Measurements from ENCODE around the gene MAPK4.

Gene MAPK4

DNA sequence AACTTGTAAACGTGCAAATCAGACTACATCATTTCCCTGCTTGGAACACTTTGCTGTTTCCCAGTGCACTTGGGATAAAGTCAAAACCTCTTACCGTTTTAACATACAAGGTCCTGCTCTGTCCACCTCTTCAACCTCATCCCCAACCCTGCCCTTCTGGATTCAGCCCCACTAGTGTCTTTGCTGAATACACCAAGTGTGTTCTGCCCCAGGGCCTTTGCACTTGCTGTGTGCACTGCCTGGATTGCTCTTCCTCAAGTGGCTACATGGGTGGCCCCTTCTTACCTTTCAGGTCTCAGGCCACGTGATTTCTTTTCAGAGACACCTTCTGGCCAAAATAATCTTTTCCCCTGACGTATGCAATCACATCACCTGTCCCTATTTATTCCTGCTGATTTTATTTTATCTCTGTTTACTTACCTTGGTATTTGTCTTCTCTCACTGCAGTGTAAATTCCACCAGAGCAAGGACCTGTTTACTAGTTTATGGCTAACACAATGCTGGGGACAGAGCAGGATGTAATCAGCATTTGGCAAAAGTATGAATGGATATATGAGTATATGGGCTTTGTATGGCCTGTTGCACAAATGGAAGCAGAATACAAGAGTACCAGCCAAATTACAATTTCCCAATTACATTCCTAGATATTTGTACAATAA, 63.9 kb downstream of the MAPK4 start:
- DNase-seq (ENCODE audit: low read depth, low spot score), result no peak

DNA sequence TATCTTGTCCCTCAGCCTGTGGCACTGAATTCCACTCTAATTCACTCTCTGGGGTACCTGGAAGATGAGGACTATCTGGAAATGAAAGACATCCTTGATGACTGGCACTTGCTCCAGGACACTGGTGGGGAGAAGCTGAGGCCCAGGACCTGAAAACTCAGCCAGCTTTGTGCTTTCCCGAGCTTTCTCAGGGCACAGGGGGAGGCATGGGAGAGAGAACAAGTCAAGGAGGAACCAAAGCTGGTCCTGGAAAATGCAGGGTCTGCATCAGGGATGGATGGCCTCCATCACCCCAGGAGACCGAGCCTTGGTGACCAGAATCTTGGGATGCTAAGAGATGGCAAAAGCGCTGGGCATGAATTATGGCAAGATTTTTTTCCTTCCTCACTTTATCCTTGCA, 65.1 kb downstream of the MAPK4 start:
- no peak for DNase-seq (ENCODE audit: low read depth, low spot score)

DNA sequence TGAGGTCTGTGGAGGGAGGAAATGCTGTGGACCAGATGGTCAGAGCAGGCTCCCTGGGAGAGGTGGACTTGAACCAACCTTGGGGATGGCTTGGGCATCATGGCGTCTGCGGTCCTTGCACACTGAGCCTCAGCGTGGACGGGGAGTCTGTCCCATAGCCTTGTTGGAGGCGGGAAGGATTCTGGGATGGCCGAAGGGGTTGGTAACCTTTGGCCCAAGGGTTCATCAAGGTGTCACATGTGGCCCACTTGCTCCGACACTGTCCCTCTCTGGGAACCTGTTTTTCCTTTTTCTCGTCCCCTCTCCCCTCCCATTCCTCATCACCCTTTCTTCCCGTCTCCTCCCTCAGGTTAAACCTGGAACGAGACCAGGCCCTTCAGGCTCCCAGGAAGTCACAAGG, 66.4 kb downstream of the MAPK4 start:
- no peak for DNase-seq (ENCODE audit: low read depth, low spot score)

DNA sequence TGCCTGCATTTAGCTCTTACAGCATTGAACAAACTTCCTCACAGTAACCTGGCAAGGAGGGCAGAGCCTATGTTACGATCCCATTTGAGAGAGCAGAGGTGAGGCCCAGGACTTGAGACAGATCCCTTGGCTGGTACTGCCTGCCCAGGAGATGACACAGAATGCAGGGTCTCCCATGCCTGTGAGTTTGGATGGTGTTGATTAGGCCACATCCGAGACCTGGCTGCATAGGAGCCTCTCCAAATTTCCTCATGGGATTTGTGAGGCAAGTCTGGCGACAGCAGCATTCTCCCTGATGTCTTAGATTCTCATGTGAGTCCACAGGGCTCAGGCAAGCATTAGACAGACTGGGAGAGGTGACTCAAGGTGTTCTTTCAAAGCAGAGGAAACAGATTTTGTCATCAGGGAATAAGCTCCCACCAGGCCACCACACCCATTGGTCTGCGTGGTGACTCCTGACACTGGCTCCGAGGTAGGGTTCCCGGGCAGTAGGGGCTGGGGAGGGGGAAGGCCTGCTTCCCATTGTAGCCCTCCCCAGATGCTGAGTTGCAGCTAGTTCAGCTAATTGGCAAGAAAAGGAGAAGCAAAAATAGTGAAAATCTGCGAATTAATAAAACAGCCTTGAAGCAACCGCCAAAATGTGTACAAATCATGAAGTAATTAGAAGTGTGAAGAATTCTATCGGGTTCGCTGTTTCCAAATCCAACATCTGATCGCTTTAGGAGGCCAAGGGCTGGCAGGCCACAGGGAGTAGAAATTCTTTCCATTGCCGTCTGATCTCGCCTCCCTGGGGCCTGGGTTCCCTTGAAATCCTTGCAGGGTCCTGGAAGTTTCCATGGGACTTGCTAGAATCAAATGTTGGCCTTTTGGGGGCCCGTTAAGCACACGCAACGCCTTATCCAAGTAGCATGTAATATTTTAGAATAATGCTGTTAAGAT, 68.0 kb downstream of the MAPK4 start:
- DNase-seq (ENCODE audit: low read depth, low spot score), result no peak

DNA sequence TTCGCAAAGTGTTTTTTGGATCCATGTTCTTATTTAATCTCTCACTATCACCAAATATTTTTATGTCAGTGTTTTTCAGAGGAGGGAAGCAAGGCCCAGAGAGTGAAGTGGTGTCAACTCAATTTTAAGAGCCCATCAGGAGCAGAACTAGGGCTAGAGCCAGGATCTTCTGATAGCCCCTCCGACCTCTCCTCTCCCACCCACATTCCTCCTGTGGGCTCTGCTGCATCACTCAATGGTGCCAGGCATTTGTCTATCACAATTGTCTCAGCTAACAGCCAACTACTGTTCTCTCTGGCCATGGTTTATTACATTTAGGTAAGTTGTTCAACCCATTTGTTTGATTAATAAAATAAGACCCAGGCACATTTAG, 68.6 kb downstream of the MAPK4 start:
- DNase-seq (ENCODE audit: low read depth, low spot score), result no peak

DNA sequence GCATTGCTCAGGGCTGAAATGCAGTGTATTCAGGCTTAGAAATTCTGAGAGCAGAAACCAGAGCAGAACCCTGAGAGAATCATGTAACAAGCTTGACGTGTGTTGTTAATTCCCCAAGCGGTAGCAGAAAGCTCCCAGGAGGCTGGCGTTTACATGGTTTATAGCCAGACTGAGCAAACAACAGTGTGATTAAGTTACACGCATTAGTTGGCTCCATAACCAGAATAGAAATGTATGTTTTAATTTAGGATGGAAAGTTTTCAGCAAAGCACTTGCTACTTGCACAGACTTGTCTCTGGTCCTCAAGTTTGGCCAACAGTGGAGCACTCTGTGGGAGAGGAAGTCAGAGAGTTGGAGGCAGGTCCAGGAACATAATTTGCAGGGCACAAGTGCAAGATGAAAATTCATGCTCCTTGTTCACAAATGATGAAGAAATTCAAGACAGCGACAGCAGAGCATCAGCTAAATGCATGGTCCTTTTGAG, 69.3 kb downstream of the MAPK4 start:
- no peak for DNase-seq (ENCODE audit: low read depth, low spot score)

DNA sequence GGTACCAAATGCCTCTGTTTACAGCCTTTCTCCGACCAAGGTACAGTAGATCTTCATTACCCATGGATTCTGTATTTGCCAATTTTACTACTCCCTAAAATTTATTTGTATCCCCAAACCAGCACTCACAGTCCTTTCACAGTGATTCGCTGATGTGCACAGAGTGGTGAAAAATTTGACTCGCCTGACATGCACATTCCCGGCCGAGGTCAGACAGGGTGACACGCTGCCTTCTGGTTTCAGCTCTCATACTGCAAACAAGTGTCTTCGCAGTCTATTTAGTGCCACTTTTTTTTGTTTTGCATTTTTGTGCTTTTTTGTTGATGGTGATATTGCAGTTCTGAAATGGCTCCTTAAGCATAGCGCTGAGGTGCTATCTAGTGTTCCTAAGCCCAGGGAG, 71.0 kb downstream of the MAPK4 start:
- DNase-seq (ENCODE audit: low read depth, low spot score), result no peak

DNA sequence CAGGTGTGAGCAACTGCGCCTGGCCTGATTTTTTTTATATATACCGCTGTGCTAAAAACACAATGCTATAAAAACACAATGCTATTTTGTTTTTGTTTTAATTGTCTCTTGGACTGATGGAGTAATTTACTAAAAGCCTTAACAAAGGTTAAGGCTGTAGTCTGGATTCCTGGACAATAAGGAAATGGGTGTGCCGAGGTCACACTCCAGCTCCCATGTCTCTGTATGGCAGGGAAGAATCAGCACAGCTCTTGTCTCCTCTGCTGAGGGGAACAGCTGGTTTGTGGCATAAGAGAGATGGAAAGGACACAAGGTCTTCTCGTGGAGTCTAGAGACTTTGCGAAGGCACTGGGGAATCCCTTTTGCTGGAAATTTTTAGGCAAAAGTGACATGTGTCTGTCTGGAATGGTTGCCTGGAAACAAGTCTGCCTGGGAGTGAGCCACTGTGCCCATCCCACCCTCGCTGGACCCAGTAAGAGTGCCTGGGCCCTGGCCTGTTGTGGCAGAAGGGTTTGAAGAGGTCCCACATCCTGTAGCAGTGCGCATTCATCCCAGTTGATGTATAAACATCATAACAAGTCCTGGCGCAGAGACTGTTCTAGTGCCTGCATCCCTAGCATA, 73.1 kb downstream of the MAPK4 start:
- DNase-seq (ENCODE audit: low read depth, low spot score), result no peak

DNA sequence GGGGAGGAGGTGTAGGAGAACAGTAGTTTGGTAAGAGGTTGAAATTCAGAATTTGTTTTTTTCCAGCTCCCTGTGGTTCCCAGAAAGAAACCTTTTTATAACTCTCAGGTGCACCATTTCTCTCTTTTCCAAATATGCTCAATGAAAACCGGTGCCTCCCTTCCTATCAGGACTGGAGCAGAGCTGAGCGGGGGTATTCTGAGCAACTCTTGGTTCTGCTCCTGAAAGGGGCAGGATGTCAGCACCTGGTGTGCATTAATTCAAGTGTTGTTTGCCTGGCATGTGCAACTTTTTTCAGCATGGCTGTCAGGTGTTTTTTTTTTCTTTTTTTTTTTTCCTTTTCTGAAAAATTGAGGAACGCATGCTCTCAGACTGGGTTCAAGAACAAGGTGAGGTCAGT, 74.1 kb downstream of the MAPK4 start:
- DNase-seq (ENCODE audit: low read depth, low spot score), result no peak

DNA sequence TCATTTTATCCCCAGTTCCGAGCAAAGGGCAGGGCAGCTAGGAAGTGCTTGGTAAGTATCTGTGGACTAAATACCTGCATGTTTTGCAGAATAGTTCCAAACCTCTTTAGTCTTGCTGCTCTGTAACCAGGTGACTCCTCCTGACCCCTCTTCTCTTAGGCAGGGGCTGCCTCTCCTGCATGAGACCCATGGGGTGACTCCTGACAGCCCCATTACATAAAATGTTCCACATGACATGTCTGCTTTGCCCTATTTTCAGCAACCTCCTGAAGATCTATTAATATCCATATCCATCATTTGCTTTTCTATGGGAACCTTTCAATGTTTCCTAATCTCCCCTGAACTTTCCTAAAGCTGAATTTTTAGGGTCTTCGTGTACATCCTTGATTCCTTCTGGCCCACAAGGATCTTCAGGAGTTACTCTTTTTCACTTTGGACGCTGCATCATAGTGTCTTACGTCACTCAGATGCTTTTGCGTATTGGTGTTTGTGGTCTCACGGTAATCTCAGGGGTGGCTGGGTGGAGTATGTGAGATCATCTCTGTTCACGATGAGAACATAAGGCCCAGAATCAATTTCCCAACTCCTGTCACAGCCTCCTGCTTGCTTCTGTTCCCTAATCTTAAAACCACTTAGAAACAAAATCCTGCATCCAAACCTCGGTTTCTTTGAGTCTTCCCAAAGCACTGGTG, 76.6 kb downstream of the MAPK4 start:
- DNase-seq (ENCODE audit: low read depth, low spot score), result no peak

DNA sequence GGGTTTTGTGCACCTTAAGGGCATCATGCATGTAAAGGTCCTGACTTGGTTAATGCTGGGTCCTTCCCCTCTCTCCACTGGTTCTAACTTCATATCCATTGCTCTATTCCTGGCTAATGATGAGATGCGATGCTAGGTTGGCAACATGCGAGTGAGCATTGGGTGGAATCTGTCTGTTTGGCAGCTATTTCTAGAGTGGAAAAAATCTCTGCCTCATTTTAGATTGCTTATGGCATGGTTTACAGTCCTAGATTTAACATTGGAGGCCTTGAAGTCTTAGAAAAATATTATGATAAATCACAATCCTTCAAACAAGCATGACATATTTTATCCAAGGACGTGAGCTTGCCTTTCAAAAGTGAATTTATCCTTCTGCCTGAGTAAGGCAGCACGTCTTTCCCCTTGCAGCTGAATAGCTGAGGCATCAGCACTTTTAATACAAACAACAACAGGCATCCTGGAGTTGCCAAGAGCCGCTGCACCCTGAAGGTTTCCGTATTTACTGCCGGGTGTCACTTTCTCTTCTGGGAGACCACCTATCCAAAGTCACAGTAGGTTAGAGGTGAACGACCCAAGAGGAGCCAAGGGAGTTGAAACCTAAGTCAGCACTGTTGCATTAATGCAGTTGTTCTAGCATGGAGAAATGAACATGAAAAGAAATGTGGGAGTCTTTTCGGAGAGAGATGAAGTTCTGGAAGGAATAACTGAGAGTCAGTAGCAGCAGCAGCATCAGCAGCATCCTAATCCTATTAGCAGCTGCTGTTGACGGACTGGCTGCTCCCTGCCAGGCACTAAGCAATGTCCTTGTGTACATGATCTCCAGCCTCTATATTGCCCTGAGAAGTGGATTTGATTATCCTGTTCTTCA, 78.4 kb downstream of the MAPK4 start:
- DNase-seq (ENCODE audit: low read depth, low spot score), result no peak

DNA sequence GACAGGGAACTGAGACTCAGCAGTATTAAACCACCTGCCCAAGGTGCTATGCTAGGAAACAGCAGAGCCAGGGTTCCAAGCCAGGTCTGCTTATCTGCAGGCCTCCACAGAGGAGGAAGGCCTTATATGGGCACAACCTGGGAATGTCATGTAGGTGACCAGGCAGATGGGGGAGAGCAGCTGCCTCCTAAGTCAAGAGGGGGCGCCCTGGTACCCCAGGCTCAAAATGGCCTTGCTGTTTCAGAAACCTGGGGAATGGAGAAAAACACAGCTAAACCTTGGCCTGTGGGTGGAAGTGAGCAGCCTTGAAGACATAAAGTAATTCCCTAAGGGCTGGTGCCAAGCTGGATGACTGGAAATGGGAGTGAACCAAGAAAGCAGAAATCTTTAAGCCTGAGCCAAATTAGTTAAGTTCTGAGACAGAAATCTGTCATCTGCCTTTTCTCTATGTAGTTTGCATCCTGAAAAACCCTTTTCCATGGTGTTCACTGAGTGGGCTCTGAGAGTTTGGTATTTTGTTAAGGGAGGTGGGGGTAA, 79.1 kb downstream of the MAPK4 start:
- no peak for DNase-seq (ENCODE audit: low read depth, low spot score)

DNA sequence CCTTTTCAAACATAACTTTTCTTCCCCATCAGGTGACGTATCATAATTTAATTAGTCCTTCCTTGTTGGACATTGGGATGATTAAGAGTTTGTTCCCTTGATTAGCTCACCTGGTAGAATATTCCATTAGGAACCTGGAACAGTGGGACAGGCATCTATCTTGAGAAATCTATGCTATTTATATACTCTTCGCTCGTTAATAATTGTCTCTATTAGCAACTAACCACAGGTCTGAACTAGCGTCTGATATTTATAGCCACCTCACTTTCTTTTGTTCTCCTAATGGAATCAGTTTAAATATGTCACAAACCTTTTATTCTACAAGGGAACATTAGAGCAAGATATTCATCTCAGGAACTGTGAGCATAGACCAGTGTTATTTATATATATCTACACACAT, 79.8 kb downstream of the MAPK4 start:
- DNase-seq (ENCODE audit: low read depth, low spot score), result no peak

DNA sequence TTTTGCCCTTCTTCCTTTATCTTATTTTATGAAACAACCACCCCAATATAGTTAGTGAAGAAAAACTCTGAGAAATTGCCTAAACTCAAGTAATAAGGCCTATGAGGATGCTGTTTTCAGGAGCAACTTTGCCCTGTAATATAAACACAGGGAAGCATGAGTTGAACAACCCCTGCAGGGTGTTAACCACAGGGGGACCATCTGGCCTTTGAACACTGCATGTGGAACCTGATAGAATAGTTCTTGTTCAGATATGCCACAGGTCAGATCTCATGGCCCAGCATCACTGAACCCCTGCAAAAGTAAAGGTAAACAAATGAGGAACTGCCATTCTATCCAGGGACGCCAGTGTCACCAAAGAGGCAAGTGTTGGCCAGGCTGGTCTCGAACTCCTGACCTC, 82.6 kb downstream of the MAPK4 start:
- no peak for DNase-seq (ENCODE audit: low read depth, low spot score)

DNA sequence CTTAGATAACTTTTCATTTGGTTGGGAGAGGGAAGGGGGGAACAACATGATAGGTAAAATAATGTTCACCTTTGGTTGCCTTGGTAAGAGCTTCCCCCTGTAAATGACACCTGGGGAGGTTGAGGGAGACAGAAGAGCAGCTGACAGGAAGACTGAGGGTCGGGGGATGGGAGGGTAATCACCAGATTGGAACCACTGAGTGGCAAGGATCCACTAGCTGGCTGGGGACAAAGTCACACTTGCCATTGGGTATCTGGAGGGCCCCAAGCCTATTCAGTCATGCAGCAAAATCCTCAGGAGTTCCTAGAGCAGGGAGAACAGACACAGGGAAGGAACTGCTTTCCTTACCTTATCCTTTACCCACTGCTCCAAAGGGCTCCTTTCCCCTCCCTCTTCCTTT, 84.3 kb downstream of the MAPK4 start:
- no peak for DNase-seq (ENCODE audit: low read depth, low spot score)

DNA sequence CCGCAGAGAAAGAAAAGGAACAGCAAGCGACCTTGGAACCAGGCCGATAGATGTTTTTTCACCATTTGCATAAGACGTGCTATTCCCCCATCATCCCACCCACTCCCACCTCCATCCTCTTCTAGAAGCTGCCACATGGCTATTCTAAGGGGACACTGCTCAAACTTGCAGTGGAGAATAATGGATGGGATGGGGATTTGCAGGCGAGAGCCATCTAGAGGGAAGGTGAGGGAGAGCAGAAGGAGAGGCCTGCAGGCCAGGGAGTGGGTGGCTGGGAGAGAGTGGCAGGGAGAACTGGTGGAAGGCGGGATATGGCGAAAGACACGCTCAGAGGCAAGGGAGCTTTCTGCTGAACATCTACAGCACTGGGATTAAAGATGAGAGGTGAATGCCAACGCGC, 84.9 kb downstream of the MAPK4 start:
- no peak for DNase-seq (ENCODE audit: low read depth, low spot score)

DNA sequence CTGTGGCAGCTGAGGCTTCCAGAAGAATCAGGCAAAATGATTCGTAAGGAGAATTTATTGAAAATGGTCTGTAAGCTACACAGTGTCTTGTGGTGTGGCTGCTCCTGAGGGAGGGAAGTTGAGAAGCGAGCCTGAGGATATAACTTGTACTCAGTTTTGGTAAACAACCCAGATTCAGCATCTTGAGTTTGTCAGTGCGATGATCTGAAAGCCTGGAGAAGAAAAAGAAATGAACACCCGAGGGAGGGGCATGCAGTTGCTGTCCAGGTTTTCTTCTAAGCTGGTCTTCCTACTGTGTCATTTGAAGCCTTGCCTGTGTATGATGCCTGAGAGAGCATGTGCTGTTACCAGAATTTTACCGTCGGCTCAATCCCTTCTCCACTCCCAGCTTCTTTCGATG, 87.3 kb downstream of the MAPK4 start:
- no peak for DNase-seq (ENCODE audit: low read depth, low spot score)

DNA sequence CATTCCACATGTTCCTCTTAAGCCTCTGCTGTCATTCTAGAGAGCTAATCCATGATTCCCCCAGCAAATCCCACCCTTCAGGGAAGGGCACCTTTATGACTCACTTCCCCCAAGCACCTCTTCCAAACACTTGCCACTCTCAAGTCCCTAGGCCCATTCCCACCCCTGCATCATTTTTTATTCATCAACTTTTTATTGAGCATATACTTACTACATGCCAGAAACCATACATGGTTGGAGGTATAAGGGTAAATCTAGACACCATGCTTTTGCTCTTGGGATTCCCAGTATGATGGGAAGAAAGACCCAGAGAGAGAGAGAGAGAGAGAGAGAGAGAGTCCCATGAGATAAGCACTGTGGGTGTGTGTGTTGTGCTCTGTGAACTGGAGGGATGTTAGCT, 87.9 kb downstream of the MAPK4 start:
- DNase-seq (ENCODE audit: low read depth, low spot score), result no peak

DNA sequence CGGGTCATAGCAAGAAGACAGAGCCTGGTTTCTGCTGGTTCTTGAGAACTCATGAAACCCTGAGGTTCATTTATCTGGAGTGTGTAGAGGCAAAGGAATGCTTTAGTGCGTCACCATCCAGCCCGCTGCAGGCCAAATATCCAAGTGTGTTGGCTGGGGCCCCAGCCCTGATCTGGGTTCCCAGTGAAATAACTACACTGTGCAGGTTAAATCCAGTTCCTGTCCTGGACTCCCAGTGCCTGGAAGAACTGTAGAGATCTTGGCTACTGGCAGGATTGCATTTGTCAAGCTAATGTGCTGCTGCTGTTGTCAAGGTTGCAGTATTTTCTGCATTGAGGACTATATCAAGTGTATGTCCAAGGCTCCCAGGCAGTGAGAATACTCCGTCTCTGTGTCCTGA, 89.9 kb downstream of the MAPK4 start:
- no peak for DNase-seq (ENCODE audit: low read depth, low spot score)

DNA sequence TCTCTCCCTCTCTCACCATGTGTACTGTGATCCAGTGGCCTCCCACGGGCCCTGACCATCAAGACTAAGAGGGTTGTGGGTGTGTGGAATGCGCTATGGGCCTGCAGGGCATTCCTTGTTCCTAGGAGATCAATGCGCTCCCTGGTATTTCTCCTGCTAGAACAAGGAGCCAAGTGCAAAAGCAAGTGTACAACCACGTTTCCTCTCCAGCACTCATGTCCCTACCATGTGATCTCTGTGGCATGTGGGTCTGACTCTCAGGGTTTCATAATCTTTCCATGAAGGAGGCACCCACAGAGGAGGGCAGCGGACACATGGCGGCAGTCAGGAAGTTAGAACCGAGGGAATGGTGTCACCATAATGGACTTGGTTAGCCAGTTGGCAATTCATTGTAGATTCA, 91.4 kb downstream of the MAPK4 start:
- no peak for DNase-seq (ENCODE audit: low read depth, low spot score)

Measured in activated CD4-positive, CD25-positive, alpha-beta regulatory T cell treated with anti-CD3 and anti-CD28 coated beads, Interleukin-2, amount 50 U/mL, for 16 hours (primary cell).